ENCODE results near the gene PTPRC.

The PTPRC gene

GRCh38 chr1:198676253-198676652, 37.4 kb downstream of the PTPRC start:
- no peak for DNase-seq (ENCODE audit: low spot score)

GRCh38 chr1:198677027-198677426, 38.2 kb downstream of the PTPRC start:
- DNase-seq (ENCODE audit: low spot score) = no peak

GRCh38 chr1:198677871-198678270, 39.0 kb downstream of the PTPRC start:
- no peak for DNase-seq (ENCODE audit: low spot score)

DNA sequence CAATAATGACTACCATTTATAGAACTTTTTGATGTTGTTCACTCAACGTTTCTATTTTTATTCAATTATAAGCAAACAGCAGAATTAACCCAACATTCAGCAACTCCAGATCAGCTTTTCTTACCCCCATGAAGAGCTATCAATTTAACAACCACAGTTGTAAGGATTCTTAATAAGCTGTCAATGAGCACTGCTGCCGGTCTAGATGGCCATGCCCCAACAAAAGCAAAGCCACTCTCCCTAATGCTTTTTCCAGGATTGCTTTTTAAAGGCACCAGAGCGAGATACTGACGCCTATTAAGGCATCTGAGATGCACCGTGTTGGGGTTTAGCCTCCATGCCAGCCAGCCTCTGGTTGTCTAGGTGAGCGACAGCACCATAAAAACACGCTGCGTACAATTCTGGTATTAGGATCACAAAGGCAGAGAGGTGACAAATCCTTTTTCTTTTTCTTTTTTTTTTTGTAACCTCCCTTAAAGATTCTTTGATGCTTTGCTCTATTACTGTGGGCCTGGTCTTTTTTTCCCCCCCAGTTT, 39.5 kb downstream of the PTPRC start:
- no peak for DNase-seq (ENCODE audit: low spot score)

DNA sequence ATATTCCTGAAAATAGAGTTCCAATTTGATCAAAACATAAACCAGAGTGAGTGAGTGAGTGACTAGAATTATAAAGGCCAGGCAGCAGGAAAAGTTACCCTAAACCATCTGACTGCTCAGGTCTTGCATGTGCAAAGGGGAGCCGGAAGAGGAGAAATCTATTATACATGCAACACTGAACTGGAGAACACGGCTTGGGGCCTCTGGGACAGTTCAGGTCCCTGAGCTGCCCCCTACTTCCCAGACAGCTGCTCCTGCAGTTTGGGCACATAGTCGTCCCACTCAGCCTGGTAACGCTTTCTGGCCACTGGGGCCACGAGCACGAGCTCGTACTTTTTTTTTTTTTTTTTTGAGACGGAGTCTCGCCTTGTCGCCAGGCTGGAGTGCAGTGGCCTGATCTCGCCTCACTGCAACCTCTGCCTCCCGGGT, 40.1 kb downstream of the PTPRC start:
- no peak for DNase-seq (ENCODE audit: low spot score)

DNA sequence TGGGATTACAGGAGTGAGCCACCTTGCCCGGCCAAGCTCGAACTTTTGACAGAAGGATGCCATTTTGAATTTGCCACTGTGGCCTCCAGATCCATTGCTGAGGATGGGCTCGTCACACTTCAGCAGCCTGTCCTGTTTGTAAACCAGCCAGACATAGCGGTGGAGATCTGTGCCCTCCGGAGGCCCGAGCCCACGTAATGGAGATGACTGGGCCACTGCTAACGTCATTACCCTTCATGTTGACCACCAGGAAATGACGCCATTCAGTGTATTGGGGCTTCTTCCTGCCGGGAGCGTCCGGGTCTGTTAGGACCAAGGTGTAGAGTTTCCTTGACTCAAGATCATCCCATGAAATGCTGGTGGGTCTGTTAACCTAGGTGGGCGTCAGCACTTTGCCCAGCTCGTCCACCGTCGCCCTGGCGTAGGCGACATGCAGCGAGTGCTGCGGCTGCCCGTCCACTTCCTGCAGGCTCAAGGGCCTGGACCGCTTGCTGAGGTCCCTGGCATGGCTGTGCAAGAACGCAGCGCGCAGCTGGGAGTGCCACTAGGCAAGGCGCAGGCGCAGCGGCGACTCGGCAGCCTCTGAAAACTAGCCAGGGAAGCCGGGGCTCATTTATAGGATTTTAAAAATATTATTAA, 40.8 kb downstream of the PTPRC start:
- no peak for DNase-seq (ENCODE audit: low spot score)

GRCh38 chr1:198680174-198680875, 41.5 kb downstream of the PTPRC start:
- DNase-seq (ENCODE audit: low spot score) = no peak

DNA sequence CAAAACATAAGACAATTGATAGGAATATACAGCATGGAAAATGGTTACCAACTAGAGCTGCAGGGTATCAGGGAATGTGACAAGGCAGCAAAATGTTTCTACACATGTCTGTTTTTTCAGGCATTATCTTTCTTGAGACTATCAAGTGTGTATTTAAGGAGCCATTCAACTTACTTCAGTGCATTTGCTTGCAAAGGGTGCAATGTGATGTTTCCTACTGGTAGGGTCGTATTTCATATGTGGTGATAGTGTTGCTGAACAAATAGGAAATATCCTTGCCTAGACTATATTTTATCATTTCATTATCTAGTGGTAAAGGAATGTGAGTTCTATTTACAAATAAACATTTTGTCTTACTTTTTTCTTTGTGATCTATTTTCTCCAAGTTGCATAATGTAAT, 42.4 kb downstream of the PTPRC start:
- DNase-seq (ENCODE audit: low spot score) = no peak

DNA sequence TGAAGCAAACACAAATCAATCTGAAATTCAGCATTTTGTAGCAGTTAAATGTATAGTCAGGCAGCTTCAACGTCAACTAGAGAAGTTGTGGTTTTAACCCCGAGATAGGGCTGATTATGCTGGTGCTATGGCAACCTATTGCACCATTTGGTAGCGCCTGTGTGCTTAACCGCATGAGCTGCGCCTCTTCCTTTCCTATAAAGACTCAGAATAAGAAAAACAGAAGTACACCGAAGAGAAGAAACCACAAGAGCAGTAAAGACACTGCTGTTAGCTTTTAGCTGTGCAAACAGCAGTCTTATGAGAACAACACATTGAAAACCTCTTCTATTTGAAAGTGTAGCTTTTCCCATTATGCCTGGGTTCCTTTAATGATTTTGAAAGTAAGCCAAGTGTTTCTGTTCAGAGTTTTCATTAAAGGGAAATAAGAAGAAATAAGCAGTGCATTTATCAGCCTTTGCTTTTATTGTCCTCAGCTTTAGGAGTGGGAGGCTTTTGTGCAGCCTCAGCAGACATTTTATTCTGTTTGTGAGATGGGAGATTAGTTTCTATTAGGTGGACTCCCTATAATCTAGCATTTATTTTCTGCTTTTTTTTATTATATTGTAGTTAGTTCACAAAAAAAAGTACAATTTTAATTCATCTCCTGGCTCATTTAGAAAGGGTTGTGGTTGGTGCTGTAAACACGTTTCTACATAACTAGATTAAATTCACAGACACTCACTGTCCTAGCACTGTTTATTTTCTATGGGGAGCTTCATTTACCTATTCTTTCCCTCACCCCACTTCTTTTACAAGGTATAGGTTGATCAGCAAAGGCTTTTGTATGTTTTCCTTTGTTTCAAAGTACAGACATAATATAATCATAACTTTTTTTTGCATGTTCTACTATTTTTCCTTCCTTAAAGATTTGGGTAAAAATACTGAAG, 43.3 kb downstream of the PTPRC start:
- DNase-seq (ENCODE audit: low spot score) = peak; percentile 76

- no peak for DNase-seq (ENCODE audit: low spot score)
Measured at GRCh38 chr1:198682850-198683249, 44.0 kb downstream of the PTPRC start.

GRCh38 chr1:198683449-198683848, 44.6 kb downstream of the PTPRC start:
- DNase-seq (ENCODE audit: low spot score) = no peak

DNA sequence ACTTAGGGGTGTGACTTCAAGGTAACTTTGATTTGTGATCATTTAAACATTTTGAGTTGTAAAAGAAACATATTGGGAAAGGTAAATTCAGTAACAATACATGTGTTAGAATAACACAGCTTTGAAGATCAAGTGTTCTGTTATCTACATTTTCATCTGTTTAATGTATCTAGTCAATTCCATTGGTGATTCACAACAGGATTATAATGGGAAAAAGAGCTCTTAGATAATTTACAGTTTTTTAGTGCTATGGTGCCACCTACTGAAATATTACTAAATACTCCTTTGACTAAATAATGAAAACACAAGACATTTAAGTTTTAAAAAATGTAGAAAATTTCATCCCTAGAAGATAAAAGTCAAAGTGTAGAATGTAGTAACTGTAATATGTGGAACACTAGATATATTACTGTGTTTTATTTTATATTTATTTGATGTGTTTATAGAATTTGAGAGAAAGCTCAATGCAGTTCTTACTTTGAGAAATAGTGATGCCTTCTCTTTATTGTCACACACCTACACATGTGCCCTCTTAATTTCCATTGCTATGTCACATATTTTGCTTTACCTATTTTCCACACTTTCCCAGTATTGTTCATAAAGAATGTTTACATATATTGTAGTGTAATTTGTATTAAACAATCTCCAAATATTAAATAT, 47.4 kb downstream of the PTPRC start:
- DNase-seq (ENCODE audit: low spot score) = peak; percentile 39

DNA sequence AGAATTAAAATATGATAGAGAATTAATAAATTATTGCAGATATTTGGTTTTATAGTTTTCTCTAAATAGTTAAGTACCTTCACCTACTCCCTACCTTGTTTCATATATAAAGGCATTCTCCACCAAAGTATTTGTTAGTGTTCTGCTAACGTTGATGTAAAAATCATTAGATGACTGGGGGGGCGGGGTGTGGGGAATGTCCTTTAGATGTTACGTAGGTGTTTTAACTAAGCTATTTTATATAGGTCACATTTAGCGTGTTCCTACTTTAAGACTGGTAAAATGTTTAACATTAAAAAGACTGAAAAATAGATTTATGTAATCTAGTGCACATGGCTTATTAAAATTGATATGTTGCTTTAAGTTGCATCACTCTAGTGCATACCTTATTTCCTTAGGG, 48.6 kb downstream of the PTPRC start:
- no peak for DNase-seq (ENCODE audit: low spot score)

- no peak for DNase-seq (ENCODE audit: low spot score)
Measured at GRCh38 chr1:198691063-198691462, 52.2 kb downstream of the PTPRC start.

- no peak for DNase-seq (ENCODE audit: low spot score)
Measured at GRCh38 chr1:198693321-198693720, 54.5 kb downstream of the PTPRC start.

DNA sequence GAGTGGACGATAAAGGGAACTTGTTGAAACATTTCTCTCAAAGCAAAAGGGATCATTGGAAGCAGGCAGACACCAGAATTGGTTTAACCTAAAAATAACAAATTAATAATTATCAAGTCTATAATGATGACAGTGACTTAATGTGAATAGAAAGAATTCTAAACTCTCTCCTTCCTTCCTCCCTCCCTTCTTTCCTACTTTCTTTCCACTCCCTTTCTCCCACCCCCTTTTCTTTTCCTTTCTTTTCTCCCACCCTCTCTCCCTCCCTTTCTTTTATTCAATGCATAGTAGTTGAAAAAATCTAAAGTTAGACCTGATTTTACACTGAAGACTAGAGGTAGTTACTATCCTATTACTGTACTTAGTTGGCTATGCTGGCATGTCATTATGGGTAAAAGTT, 55.7 kb downstream of the PTPRC start:
- DNase-seq (ENCODE audit: low spot score) = no peak

- no peak for DNase-seq (ENCODE audit: low spot score)
Measured at GRCh38 chr1:198696211-198696610, 57.4 kb downstream of the PTPRC start.

DNA sequence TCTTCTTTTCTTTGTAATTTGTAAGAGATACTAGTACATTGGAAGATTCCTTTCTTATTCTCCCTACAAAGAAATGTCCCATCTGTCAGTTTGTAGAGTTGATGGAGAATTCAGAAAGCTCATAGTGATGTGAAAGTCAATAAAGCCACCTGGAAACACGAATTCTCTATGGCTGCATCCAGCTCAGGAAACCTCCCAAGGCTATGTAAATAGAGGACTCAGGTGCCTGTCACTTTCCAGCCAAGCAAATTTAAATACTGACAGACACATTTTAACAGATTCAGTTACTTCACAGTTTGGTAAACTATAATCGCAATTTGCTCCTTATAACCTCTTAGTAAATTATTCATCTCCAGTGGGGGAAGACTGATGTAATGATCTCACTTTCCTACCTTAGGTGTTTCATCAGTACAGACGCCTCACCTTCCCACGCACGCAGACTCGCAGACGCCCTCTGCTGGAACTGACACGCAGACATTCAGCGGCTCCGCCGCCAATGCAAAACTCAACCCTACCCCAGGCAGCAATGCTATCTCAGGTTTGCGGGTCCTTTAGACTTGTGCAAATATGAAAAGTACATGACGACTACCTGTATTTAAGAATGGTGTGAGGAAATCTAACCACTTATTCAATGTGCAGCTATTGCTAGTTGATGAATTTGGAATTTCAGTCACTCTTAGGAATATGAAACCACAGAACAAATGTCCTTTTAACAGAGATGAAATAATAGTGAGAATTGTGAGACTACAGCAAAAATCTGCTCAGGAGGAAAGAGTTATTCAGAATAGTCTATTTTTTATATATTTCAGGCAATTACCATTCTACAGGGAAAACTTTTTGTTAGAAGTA, 60.6 kb downstream of the PTPRC start:
- DNase-seq (ENCODE audit: low spot score) = peak; percentile 47

DNA sequence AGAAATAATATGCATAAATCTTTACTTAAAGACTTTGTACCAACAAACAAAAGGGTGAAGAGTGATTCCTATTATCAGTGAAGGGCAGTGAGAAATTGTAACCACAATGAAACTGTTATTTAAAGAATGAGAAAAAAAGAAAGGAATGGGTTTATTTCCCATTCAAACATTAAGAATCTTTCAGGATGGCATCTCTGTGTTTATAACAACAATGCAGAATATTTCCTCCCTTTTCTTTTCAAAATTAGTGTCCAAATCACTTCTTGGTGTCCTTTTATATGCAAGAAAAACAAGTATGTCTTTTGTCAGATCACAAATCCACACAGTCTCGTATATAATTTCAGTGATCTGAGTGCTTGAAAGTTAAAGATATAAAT, 61.2 kb downstream of the PTPRC start:
- no peak for DNase-seq (ENCODE audit: low spot score)

DNA sequence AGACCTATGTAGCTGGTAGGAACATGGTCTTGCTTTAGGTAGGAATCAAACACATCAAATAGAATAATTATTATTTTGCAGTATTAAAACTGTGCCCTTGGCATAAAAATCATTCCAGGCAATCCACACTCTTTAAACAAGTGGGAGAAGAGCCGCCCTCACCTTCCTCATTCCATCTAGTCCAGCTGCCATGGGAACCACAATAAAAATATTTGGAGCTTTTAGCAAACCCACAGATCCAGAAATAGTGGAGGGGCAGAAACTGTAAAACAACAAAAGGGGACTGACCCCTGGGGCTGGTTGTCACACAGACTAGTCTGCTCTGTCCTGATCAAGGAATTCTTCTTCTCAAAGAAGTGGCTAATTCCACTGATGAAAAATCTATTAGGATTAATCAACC, 61.6 kb downstream of the PTPRC start:
- no peak for DNase-seq (ENCODE audit: low spot score)

GRCh38 chr1:198701250-198701649, 62.4 kb downstream of the PTPRC start:
- no peak for DNase-seq (ENCODE audit: low spot score)
